GM10266 (cell line): ENCODE data around the gene AXIN1.
"Not testable (repeated sequence)": the region's sequence is repeated elsewhere in the genome, so short reads cannot be mapped to it uniquely, and the experiment has no call there.

Experiments used
- DNase-seq: peaks from one replicate; pipeline ENCODE4 v3.0.0; 2012; ENCODE audit errors: extremely low spot score
- CTCF ChIP-seq: IDR thresholded peaks from 2 replicates; pipeline ENCODE4 v1.5.1; 2012; ENCODE audit warnings: mild to moderate bottlenecking, low read depth; ENCODE audit not compliant: control insufficient read depth, insufficient read depth; ENCODE audit errors: missing control alignments

The AXIN1 gene

GRCh38 chr16:363766-364490 is 11.4 kb upstream of the AXIN1 start:
- no peak for DNase-seq

GRCh38 chr16:363110-363765 is 10.7 kb upstream of the AXIN1 start:
- no peak for DNase-seq
- no peak for TF ChIP-seq CTCF

More at GRCh38 chr16:363766-364490, 11.4 kb upstream of the AXIN1 start:
- TF ChIP-seq CTCF = no peak

- DNase-seq = not testable (repeated sequence)
Observed at GRCh38 chr16:362702-362999, 10.1 kb upstream of the AXIN1 start.

GRCh38 chr16:361872-362701 is 9.6 kb upstream of the AXIN1 start:
- peak; percentile 80 for TF ChIP-seq CTCF
- peak; percentile 77 for DNase-seq

GRCh38 chr16:361341-361871 is 8.9 kb upstream of the AXIN1 start:
- no peak for DNase-seq
- TF ChIP-seq CTCF = no peak

GRCh38 chr16:360698-361336 is 8.3 kb upstream of the AXIN1 start:
- DNase-seq = no peak
- no peak for TF ChIP-seq CTCF

- no peak for DNase-seq
- TF ChIP-seq CTCF = no peak
Observed at GRCh38 chr16:359871-360697, 7.6 kb upstream of the AXIN1 start.
